Activated T-cell treated with anti-CD3 and anti-CD28 coated beads for 48 hours (primary cell): ENCODE data around the gene MYH16.
A peak's percentile ranks its signal among the peaks of the same experiment; 100 is the strongest.
"Not testable (repeated sequence)": the region's sequence is repeated elsewhere in the genome, so short reads cannot be mapped to it uniquely, and the experiment has no call there.

Experiments used
- DNase-seq: peaks from one replicate; pipeline ENCODE4 v3.0.0-alpha.2; 2020; ENCODE audit warnings: low read depth

Gene MYH16

DNA sequence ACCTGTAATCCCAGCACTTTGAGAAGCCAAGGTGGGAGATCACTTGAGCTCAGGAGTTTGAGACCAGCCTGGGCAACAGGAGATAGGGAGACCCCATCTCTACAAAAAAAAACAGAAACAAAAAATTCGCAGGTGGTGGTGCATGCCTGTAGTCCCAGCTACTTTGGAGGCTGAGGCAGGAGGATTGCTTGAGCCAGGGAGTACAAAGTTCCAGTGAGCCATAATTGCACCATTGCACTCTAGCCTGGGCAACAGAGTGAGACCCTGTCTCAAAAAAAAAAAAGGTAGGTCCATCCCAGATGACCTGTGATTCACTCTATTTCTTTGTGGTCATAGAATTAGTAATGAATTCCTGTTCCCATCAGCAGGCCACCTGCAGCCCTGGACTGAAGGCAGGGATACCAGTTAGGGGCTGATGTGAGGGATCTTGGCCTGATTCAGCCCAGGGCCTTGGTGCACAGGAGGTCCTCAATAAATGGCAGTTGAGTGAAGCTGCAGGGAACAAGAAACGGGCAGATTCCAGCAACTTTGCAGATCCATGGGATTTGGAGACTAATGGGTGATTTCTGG lies at the start of gene MYH16:
TSS of gene MYH16 (plus strand) at position 364 of the 570 bp plus-strand sequence.
- DNase-seq, result no peak

DNA sequence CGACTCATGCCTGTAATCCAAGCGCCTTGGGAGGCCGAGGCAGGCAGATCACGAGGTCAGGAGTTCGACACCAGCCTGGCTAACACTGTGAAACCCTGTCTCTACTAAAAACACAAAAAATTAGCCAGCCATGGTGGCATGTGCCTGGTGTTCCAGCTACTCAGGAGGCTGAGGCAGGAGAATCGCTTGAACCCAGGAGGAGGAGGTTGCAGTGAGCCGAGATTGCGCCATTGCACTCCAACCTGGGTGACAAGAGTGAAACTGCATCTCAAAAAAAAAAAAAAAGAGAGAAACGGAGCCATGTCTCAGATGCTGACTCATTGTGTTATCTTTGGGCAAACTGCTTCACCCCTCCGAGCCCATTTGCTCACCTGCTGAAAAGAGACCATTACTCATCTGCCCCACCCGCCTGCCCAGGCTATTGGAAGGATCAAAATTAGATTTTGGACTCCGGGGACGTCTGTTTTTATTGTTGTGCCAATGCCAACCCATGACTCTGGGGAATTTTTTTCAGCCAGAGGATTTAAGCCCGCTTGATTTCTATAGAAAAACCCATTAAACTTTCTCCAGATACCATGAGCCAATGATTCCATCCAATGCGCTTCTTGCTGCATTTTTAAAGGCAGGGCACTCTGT lies 48.3 kb upstream of the MYH16 start:
- DNase-seq, result peak; percentile 8

DNA sequence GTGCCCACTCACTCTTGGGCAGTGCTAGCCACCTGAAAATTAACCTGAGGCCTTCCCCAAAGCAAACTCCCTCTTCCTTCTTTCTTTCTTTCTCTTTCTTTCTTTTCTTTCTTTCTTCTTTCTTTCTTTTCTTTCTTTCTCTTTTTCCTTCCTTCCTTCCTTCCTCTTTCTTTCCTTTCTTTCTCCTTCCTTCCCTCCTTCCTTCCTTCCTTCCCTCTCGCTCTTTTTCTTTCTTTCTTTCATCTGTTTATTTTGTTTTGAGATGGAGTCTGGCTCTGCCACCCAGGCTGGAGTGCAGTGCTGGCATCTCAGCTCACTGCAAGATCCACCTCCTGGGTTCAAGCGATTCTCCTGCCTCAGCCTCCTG lies 47.8 kb upstream of the MYH16 start:
- no peak for DNase-seq

DNA sequence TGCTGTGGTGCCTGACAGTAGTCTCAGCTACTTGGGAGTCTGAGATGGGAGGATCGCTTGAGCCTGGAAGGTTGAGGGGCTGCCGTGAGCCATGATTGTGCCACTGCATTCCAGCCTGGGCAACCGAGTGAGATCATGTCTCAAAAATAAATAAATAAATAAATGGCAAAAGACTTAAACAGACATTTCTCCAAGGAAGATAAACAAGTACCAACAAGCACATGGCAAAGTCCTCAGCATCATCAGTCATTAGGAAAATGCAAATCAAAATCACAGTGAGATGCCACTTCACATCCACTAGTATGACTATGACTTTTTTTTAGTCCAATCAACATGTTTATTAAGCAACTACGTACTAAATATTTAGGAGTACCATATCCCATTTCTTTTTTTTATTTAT lies 43.4 kb upstream of the MYH16 start:
- no peak for DNase-seq

DNA sequence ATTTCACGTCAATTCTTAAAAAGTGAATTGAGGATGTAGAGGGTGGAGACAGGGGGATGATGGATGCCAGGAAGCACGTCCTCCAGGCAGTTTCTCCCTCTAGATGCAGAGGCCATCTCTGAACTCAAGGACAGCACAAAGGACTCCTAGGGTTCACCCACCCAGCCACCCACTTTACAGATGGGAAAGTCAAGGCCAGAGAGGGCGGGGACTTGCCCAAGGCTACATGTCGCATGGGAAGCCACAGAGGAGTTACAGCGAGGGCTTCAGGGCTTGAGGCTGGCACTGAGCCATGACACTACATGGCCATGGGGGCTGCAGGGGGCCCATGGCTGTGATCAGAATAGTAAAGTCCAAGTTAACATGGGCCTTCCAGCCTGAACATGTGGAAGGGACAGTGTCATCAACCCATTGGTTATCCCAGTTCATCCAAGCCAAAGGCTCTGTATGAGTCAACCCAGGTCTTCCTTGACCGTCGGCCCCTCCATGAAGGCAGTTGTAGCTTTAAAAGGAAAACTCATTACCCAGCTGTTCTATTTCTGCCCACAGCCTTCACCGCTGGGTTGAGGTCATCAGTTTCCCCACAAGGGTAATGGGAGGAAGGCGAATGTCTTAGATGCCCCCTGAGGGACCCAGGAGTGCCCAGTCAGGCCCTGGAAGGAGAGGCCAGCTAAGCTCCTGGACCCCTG lies 40.4 kb upstream of the MYH16 start:
- DNase-seq, result no peak

DNA sequence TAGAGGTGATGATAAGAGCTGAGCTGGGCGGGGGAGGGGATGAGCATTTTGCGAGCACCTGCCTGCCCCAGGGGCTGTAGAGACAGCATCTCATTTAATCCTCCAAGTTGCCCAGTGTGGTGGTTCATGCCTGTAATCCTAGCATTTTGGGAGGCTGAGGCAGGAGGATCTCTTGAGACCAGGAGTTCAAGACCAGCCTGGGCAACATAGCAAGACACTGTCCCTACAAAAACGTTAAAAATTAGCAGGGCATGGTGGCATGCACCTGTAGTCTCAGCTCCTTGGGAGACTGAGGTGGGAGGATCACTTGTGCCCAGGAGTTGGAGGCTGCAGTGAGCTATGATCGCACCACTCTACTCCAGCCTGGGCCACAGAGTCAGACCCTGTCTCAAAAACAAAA lies 39.7 kb upstream of the MYH16 start:
- not testable (repeated sequence) for DNase-seq

DNA sequence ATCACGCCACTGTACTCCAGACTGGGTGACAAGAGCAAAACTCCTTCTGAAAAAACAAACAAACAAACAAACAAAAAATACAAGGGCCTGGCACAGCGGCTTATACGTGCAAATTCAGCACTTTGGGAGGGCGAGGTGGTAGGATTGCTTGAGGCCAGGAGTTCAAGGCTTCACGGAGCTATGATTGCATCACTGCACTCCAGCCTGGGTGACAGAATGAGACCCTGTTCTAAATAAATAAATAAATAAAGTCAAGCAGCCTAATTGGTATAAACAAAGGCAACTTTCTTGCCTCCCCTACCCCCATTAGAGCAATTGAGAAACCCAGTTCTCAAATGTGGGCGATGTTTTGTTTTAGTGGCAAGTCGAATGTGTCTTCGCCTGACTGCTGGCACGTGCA lies 38.5 kb upstream of the MYH16 start:
- DNase-seq, result no peak

DNA sequence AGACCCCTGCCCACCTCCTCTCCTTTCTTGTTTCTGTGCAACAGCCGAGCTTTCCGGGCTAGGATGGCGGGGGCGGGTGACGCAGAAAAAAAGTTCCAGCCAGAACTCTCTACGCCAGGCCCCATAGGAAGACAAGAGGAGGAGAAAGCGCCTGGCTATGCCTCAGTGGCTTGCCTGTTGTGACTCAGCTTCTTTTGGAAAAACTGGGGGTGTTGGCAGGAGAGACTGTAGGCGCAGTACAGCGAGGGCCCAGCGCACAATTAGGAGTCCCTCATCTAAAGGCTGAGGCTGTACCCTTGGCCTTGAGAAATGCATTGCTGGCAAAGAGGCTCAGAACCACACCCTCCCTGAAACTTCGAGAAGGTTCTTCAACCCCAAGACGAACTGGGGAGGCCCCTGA lies 36.7 kb upstream of the MYH16 start:
- no peak for DNase-seq

DNA sequence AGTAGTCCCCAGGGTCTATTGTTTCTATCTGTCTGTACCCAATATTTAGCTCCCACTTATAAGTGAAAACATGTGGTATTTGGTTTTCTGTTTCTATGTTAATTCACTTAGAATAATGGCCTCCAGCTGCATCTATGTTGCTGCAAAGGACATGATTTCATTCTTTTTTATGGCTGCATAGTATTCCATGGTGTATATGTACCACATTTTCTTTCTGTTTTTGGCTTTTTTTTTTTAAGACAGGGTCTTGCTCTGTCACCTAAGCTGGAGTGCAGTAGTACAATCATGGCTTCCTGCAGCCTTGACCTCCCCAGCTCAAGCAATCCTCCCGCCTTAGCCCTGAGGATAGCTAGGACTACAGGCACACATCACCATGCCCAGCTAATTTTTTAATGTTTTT lies 34.8 kb upstream of the MYH16 start:
- not testable (repeated sequence) for DNase-seq

DNA sequence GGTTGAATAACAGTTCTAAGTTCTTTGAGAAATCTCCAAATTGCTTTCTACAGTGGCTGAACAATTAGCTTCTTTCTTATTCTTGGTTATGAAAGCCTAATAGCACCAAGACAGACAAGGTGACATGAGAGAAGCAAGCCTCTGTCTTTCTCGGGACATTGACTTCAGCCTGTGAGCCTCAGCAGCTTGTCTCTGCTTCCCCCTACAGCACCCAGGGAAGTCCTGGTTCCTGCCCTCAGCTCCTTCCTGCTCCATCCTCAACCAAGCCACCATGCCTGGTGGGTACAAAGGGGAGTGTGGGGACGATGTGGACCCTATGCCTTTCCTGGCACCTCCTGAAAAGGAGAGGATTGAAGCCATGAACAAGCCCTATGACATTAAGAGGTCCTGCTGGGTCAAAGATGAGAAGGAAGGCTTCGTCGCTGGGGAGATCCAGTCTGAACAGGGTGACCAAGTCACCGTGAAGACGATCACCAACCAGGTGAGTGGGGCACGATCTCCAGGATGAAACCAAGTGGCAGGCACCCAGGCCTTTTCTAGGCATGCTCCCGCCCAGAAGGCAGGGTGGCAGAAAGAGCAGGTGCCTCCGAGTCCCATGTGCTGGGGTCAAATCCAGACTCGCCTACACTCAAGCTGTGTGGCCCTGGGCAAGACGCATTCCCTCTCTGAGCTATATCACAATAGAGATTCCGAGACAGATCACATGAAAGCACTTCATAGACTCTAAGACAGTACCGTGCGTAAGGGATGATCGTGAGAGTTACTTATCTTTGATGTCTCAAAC lies 33.9 kb upstream of the MYH16 start:
- no peak for DNase-seq

DNA sequence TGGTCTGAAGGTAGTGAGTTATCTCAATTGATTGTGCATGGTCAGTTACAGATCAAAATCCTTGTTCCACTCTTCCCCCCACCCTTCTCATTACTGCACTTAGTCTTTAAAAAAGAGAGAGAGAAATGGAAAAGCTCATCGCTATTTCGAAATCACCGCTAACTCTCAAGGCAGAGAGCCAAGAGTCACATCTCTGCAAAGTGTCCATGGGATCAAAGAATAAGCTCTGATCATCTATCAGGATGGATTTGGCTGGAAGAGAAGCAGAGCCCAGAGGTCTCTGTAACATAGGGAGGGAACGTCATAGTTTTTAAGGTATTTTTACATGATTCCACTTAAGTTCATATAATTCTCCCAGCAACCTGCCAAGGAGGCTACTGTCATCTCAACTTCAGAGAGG lies 30.0 kb upstream of the MYH16 start:
- DNase-seq, result no peak

DNA sequence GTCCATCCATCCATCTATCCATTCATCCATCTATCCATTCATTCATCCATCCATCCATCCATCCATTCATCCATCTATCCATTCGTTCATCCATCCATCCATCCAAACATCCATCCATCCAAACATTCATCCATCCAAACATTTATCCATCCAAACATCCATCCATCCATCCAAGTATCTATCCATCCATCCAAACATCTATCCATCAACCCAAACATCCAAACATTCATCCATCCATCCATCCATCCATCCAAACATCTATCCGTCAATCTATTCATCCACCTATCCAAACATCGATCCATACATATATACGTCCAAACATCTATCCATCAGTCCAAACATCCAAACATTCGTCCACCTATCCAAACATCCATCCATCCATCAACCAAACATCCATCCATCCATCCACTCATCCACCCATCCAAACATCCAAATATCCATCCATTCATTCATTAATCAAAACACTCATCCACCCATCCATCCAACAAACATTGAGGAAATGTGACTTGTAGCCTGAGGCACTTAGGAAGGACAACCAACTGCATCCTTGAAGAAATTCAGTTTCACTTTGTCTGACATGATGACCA lies 28.8 kb upstream of the MYH16 start:
- no peak for DNase-seq

DNA sequence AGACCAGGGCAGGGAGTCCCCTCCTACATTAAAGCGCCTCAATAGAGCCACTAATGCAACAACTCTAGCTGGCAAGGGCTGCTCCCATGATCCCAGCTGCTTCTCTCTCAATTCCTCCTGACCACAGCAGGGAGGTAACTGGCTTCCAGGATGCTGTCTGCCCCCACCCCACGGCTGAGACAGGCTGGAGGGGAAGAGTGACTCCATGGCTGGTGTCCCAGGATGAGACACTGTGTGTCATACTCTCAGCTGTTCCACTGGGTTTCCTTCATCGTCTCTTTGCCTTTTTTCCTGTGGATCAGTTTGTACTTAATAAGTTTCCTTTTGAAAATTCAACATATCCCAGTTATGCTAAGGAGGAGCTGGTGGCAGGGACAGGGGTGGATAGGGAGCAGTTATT lies 27.7 kb upstream of the MYH16 start:
- DNase-seq, result no peak

DNA sequence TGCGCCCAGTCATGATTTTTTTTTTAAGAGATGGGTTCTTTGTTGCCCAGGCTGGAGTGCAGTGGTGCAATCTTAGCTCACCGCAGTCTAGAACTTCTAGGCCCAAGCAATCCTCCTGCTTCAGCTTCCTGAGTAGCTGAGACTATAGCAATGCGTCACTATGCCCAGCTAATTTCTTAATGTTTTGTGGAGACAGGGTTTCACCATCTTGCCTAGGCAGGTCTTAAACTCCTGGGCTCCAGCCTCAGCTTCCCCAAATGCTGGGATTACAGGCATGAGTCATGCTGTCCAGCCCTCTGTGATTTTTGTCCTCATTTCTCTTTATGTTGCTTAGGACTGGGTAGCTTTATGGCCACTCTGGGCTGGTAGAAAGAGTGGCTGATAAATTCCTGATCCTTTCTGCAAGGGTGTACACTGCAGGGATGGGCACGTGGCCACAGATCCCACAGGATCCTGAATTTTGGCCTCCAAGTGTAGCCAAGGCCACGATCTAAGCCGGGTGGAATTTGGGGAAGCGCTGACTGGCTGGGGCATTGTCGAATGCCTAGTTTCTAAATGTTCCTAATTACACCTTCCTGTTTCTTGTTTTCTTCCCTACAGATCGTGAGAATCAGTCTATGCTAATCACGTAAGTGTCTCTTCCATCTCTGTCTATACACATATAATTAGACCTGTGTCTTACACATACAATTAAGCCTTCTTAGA lies 24.1 kb upstream of the MYH16 start:
- no peak for DNase-seq

DNA sequence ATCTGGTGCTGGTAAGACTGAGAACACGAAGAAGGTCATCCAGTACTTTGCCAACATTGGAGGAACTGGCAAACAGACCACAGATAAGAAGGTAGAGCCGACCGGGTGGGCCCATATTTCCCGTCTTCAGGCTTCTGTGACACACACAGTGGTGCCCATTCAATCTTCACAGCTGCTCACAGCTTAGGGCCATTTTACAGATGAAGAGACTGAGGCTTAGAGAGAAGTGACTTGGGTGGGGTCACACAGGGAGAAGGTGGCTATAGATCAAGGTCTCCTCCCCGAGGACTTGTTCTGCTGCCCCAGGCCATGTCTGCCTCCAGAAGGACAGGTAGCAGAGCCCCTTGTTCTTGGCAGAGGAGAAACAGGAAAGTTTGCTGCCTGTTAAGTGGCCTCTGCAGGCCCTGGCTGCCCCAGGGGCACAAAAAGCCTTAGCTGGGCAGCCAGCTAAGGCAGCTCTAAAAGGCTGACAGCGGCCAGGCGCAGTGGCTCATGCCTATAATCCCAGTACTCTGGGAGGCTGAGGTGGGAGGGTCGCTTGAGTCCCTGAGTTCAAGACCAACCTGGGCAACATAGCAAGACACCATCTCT lies 22.6 kb upstream of the MYH16 start:
- DNase-seq, result no peak

DNA sequence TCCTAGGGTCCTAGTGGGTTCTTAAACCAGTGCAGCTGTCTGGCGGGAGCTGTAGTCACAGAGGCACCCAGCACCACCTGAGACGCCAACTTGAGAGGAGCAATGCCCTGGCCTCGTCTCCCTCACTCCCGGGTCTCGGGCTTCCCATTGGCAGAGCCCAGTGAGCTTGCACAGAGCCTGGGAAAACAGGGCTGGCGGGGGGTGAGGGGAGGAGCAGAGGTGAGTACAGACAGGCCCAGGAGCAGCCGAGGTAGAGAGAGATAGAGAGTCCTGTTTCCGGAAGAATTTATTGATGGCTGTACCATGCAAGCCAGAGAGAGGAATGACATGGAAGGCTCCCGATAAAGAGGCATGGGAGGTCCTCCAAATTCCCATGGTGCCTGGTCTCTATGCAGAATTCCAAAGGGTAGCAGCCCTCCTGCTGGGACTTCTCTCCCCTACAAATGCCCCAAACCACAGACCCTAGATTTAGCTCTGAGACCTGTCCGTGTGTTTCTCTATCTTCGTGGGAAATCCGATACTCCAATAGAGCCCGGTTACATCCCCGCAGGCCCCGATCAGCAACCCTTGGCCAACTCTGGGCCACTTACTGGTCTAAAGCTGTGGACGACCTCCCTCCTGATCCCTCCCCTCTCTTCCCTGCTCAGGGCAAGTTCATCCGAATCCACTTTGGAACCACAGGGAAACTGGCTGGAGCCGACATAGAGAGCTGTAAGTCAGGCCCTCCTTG lies 20.3 kb upstream of the MYH16 start:
- DNase-seq, result no peak

DNA sequence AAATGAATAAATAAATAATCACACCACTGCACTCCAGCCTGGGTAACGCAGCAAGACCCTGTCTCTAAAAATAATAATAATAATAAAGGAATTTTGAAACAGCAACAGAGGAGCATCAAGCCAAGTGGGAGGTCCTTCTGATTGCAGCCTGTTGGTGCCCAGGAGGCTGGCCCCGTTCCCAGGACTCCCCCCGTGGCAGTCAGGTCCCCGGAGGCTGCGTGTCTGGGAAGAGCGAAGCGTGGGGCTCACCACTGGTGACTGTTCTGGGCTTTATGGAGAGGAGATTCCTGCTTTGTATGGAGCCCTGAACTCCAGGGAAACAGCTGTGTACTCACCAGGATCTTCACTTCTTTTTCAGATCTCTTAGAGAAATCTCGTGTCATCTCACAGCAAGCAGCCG lies 19.3 kb upstream of the MYH16 start:
- no peak for DNase-seq

DNA sequence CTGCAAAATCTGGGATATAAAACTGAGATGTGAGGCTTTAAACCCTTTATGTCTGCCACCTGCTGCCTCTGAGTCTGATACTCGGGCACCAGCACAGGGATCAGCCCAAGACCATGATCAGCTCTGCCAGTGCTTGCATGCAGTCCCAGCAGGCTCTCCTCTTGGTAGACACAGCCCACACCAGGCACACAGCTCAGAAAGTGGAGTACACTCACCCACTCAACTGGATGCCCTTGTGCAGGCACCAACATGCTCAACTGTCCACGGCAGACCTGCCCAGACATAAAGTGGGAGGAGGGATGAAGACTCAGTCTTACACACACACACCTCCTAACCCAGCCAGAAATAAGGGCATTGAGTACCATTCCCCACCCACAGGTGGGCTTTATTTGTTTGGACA lies 18.2 kb upstream of the MYH16 start:
- no peak for DNase-seq

DNA sequence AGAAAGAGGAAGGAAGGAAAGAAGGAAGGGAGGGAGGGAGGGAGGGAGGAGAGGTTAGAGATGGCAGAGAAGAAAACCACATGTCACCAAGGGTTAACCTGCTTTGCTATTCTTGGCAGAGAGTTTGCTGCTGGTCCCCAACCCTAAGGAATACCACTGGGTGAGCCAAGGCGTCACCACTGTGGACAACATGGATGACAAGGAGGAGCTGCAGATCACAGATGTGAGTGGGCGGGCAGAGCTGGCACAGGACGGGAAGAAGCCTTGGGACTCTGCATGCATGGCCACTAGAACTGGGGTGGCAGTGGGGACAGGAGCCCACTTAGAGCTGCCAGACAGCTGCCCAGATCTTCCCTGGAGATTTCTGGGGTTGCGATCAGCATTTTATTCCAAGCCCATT lies 17.2 kb upstream of the MYH16 start:
- no peak for DNase-seq

DNA sequence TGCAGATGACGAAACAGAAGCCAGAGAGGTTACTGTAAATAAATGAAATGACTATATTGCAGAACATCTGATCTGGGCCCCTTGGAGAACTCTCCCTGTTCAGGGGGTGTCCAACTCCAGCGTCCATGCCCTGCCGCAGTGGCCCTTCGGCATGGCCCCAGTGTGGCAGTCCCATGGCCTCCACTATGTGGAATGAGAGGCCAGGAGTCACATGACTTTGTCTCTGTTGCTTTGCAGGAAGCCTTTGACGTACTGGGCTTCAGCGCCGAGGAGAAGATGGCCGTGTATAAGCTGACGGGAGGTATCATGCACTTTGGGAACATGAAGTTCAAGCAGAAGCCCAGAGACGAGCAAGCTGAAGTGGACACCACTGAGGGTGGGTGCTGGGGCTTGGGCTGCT lies 15.6 kb upstream of the MYH16 start:
- DNase-seq, result no peak

DNA sequence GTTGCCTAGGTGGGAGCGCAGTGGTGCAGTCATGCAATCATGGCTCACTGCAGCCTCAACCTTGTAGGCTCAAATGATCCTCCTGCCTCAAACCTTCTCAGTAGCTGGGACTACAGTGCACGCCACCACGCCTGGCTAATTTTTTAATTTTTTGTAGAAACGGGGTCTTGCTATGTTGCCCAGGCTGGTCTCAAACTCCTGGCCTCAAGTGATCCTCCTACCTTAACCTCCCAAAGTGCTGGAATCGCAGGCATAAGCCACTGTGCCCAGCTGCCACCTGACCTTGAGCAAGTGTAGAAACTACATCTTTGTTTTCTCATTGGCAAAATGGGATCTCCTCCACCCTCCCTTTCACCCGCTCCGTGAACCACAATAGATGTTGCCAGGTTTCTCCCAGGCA lies 15.0 kb upstream of the MYH16 start:
- no peak for DNase-seq
